ENCODE measurements around the gene RPL7A. TPM values are rescaled to one million over a fixed set of nuclear protein-coding genes. Genes with fewer than 3 reads are reported as not detected.
"Not testable (repeated sequence)": the region's sequence is repeated elsewhere in the genome, so short reads cannot be mapped to it uniquely, and the experiment has no call there.

RPL7A gene
- total RNA-seq, 3 donors from 2014 or later (not counting 1 experiment from before 2014, with no cell fraction given) = 1,409 to 1,616 (median 1,600) TPM

DNA sequence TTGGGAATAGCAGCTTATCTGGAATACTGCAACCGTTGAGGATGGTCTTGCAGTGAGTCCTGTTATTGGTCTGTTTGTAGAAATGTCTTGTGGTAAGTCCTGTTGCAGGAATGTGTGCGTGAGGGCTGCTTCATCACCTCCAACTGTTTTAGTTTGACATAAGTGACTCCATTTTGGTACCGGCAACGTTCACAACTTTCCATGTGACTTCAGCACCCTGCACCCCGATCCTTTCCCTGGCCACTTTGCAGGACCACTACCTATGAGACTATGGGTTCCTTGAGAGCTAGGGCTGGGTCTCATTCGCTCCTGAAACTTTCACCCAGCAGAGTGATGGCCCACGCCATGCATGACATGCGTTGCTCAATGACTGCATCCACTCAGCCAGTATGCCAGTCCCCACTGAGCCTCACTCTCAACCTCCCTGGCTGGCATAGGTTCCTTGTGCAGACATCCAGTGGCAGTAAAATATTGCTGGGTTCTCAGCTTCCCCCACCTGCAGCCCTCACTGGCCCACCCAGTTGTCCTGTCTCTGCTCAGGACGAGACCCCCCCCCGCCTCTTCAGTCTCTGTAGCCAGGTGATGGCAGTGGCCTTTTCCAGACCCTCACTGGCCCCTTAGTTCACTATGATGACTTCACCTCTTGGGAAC is 20.1 kb upstream of the RPL7A start:
- Histone ChIP-seq H3K4me3 (ENCODE audit: low read length) (no peak overlapping the region), H3K27me3 (ENCODE audit: control insufficient read depth, insufficient read depth, low read length) (no peaks in the 10 kb centered on the region), H3K9me3 (ENCODE audit: control insufficient read depth, insufficient read depth, low read length) (no peaks in the 10 kb centered on the region), H3K36me3 (ENCODE audit: control insufficient read depth, insufficient read depth, low read length) (peaks cover 26% of the 10 kb centered on the region), H3K27ac (ENCODE audit: low read length) (no peak overlapping the region), H3K4me1 (ENCODE audit: control insufficient read depth, insufficient read depth, low read length) (no peaks in the 10 kb centered on the region)
- WGBS (ENCODE audit: insufficient coverage) = 91% methylated on average over 10 of the region's 10 CpGs
- H3K36me3 Mint-ChIP-seq = peaks cover 7% of the 10 kb centered on the region
- H3K4me3 Mint-ChIP-seq = no peak overlapping the region
- intact Hi-C loops (cut with micrococcal nuclease) = no loop called here
- ATAC-seq (no peak), DNase-seq (no peak)
- H3K9me3 Mint-ChIP-seq = no peaks in the 10 kb centered on the region
- H3K27ac Mint-ChIP-seq = no peak overlapping the region
- peaks cover 14 to 22% of the 10 kb centered on the region in 2 donors for H3K4me1 Mint-ChIP-seq
- H3K27me3 Mint-ChIP-seq (ENCODE audit: low read depth in 2 of 2) = no peaks in the 10 kb centered on the region
- TF ChIP-seq, protein P1, sequence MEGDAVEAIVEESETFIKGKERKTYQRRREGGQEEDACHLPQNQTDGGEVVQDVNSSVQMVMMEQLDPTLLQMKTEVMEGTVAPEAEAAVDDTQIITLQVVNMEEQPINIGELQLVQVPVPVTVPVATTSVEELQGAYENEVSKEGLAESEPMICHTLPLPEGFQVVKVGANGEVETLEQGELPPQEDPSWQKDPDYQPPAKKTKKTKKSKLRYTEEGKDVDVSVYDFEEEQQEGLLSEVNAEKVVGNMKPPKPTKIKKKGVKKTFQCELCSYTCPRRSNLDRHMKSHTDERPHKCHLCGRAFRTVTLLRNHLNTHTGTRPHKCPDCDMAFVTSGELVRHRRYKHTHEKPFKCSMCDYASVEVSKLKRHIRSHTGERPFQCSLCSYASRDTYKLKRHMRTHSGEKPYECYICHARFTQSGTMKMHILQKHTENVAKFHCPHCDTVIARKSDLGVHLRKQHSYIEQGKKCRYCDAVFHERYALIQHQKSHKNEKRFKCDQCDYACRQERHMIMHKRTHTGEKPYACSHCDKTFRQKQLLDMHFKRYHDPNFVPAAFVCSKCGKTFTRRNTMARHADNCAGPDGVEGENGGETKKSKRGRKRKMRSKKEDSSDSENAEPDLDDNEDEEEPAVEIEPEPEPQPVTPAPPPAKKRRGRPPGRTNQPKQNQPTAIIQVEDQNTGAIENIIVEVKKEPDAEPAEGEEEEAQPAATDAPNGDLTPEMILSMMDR (IDR thresholded peaks at IDR 0.05) = no peak

DNA sequence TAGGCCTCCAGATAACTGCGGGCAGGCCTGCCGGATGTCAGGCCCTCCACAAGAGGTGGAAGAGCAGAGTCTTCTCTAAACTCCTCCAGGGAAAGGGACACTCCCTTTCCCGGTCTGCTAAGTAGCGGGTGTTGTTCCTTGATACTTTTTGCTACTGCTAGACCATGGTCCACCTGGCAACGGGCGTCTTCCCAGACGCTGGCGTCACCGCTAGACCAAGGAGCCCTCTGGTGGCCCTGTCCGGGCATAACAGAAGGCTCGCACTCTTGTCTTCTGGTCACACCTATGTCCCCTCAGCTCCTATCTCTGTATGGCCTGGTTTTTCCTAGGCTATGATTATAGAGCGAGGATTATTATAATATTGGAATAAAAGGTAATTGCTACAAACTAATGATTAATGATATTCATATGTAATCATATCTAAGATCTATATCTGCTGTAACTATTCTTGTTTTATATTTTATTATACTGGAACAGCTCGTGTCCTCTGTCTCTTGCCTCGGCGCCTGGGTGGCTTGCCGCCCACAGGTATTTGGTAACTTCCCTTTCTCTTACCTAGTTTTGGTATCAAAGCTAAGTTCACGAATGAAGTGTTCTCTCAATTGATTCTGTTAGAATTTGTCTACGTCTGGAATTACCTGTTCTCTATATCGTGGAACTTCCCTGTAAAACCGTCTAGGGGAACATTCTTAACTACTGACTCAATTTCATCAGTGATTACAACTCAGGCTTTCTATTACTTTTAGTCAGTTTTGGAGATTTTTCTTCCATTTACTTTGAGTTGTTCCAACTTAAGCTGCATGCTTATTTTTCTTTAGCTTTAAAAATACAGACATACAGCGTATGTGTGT is 18.5 kb upstream of the RPL7A start:
- H3K9me3 Mint-ChIP-seq; H3K36me3 Mint-ChIP-seq; H3K9me3 ChIP-seq (ENCODE audit: control insufficient read depth, insufficient read depth, low read length); H3K27me3 Mint-ChIP-seq (ENCODE audit: low read depth in 2 of 2); H3K4me1 ChIP-seq (ENCODE audit: control insufficient read depth, insufficient read depth, low read length); H3K27me3 ChIP-seq (ENCODE audit: control insufficient read depth, insufficient read depth, low read length); H3K4me3 ChIP-seq (ENCODE audit: low read length); H3K4me3 Mint-ChIP-seq; intact Hi-C loops (cut with micrococcal nuclease); ATAC-seq; H3K27ac Mint-ChIP-seq; DNase-seq; H3K27ac ChIP-seq (ENCODE audit: low read length): not testable (repeated sequence)
- WGBS (ENCODE audit: insufficient coverage) = 67% methylated on average over 19 of the region's 21 CpGs
- peaks cover 22% of the 10 kb centered on the region in 2 donors for H3K4me1 Mint-ChIP-seq
- TF ChIP-seq, protein P1 (IDR thresholded peaks at IDR 0.05) = peak; percentile 37
- H3K36me3 ChIP-seq (ENCODE audit: control insufficient read depth, insufficient read depth, low read length) = peaks cover 42% of the 10 kb centered on the region

DNA sequence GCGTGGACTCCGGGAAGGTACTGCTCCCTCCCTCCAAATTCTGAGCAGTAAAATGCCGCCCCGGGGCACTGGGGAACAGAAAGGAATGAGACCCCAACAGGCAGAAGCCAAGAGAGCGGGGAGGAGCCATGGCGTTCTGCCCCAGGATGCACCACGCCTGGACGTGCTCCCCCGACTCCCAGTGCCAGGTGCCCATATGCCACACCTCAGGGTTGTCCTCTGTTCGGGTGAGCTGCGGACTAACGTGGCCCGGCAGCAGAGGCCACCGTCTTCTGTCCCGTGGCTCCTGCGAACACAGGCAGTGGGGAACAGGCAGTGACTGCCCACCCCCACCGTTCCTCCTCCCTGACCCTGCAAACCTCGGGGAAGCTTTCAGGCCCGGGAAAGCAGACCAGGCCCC is 16.8 kb upstream of the RPL7A start:
- ATAC-seq (no peak), DNase-seq (no peak)
- TF ChIP-seq, protein P1 (IDR thresholded peaks at IDR 0.05) = no peak
- intact Hi-C loops (cut with micrococcal nuclease) = no loop called here
- H3K27ac ChIP-seq (ENCODE audit: low read length) = no peak overlapping the region
- Mint-ChIP-seq H3K4me3 (no peak overlapping the region), H3K4me1 (peaks cover 35 to 36% of the 10 kb centered on the region in 2 donors), H3K27me3 (ENCODE audit: low read depth in 2 of 2) (no peaks in the 10 kb centered on the region), H3K27ac (no peak overlapping the region), H3K9me3 (no peaks in the 10 kb centered on the region), H3K36me3 (peaks cover 7% of the 10 kb centered on the region)
- H3K4me3 ChIP-seq (ENCODE audit: low read length) = no peak overlapping the region
- H3K4me1 ChIP-seq (ENCODE audit: control insufficient read depth, insufficient read depth, low read length) = peaks cover 16% of the 10 kb centered on the region
- H3K36me3 ChIP-seq (ENCODE audit: control insufficient read depth, insufficient read depth, low read length) = peaks cover 42% of the 10 kb centered on the region
- H3K27me3 ChIP-seq (ENCODE audit: control insufficient read depth, insufficient read depth, low read length) = no peaks in the 10 kb centered on the region
- WGBS (ENCODE audit: insufficient coverage) = 93% methylated on average over 19 of the region's 19 CpGs
- H3K9me3 ChIP-seq (ENCODE audit: control insufficient read depth, insufficient read depth, low read length) = no peaks in the 10 kb centered on the region
